LoVo (cell line): Measurements from ENCODE around the gene PRSS33.
A peak's percentile ranks its signal among the peaks of the same experiment; 100 is the strongest.

ENCODE experiments used
- DNase-seq: peaks from one replicate; pipeline ENCODE4 v3.0.0-alpha.2; 2016; ENCODE audit warnings: low spot score

Gene PRSS33, protein sequence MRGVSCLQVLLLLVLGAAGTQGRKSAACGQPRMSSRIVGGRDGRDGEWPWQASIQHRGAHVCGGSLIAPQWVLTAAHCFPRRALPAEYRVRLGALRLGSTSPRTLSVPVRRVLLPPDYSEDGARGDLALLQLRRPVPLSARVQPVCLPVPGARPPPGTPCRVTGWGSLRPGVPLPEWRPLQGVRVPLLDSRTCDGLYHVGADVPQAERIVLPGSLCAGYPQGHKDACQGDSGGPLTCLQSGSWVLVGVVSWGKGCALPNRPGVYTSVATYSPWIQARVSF

GRCh38 chr16:2787406-2787805 lies at the start of gene PRSS33:
PRSS33 (minus strand) TSS chr16:2787560; CDS start chr16:2786547, 1,013 bp downstream.
- DNase-seq, result no peak

GRCh38 chr16:2836646-2837508 lies 49.5 kb upstream of the PRSS33 start:
- DNase-seq, result no peak

GRCh38 chr16:2835638-2836493 lies 48.5 kb upstream of the PRSS33 start:
- DNase-seq, result peak; percentile 96

DNA sequence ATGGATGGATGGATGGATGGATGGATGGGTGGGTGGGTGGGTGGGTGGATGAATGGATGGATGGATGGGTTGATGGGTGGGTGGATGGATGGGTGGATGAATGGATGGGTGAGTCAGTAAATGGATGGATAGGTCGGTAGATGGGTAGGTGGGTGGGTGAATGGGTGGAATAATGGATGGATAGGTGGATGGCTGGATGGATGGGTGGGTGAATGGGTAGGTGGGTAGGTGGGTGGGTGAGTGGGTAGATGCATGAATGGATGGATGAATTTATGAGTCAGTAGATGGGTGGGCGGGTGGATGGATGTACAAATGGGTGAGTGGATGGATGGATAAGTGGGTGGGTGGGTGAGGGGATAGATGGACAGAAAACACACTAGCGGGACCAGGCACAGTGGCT lies 47.6 kb upstream of the PRSS33 start:
- no peak for DNase-seq

DNA sequence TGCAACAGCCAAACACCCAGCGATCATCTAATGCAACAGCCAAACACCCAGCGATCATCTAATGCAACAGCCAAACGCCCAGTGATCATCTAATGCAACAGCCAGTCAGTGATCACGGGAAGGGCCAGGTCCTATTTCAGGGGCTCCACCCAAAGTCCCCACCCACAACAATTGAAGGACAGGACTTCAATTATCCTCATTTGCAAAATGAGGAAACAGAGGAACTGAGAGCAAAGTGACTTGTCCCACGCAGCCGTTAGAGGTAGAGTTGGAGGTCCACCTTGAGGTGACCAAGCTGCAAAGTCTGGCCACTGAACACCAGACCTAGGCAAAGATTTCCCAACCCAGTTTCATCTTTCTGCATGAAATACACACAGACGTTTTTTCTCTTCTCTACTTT lies 46.4 kb upstream of the PRSS33 start:
- no peak for DNase-seq

DNA sequence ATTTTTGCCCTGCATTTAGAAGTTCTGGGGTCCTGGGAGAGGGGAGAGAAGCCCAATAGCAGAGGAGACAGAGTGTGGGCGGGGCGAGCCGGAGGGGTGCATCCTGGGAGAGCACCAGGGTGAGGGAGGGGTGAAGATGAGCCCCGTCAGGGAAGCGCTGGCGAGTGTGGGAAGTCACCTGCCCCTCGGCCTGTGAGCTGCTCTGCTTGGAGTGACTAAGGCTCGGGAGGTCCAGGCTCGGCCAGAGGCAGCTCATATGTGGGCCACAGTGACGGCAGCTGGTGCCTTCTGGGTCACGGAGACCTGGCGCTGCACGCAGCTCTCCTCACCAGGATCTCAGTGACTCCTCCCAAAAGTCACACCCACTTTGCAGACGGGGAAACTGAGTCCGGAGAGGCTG lies 43.8 kb upstream of the PRSS33 start:
- DNase-seq, result no peak

GRCh38 chr16:2830355-2830695 lies 43.0 kb upstream of the PRSS33 start:
- no peak for DNase-seq

DNA sequence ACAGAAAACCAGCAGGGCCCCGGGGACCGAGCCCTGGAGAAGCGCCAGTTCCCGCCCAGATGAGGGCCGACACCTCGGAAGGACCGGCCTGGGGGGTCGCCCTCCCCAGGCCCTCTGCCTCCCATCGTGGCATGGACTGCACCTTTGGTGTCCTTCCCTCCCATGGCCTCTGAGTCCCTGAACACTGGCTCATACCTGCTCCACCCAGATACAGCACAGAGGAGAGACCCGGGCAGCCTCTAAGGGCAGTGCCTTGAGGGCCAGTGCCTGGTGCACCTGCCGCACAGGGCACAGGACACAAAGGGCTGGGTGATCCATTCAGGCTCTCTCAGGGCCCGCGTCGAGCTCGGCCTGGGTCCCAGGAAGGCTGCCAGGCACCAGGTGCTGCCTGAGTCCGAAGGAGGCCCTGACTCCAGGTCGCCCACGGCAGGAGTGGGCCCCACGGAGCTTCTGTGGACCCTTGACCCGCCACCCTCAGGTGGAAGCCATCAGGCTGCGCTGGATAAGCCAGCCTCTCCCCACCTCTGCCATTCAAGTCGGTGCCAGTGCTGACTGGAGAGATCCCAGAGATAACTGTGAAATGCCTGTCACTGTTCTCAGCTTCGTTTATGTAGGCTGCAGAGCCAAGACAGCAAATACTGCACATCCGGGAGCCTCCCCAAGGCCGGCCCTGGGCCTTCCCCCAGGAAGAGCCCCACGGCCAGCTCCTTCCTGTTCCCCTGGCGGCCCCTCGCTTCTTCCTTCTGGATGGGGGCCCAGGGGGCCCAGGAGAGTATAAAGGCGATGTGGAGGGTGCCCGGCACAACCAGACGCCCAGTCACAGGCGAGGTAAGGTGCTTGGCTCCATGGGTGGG lies 42.4 kb upstream of the PRSS33 start, which contains the start of gene ZG16B:
ZG16B (plus strand) TSS at position 803 of the 854 bp plus-strand sequence. CDS start 139 bp downstream, outside the sequence.
- DNase-seq, result no peak

- no peak for DNase-seq
Observed at GRCh38 chr16:2828876-2829430, 41.6 kb upstream of the PRSS33 start.

DNA sequence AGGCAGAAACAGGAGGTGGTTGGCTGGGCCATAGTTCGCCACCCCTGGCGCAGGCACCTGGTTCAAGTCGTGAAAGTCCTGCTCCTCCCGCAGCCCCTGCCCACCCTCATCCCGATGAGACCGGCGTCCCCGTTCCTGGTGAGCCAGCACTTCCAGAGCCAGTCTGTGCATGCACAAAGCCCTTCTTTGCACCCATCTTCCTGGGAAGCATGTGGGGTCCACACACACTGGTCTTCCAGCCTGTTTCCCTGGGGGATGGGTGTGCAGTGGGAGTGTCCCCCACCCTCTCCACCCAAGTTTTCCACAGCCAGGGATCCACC lies 41.1 kb upstream of the PRSS33 start:
- no peak for DNase-seq

DNA sequence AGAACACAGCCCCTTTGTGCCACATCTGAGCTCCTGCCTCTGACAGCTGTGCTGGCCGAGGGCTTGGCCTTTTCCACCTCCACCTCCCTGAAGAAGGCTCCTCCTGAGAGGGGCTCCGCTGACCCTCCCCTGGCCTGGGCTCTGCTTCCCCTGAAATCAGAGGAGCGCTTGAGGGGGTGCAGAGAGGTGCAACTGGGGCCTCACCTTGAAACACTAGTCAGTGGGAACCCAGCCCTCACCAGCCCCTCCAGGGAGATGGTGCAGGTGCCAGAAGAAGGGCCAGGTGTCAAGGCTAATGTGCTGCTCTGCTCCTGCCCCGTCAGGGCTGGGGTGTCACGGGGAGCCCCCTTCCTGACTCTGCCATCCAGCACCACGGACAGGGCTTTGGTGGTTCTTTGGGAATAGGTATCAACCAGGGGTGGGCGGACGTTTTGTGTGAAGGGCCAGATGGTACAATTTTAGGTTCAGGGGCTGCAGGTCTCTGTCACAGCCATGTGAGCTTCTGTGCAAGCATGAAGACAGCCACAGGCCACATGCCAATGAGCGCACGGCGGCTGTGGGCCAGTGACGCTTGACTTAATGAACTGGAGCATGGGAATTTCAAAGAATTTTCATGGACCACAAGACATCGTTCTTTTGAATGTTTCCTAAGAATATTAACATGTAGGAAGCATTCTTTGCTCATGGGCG lies 40.6 kb upstream of the PRSS33 start:
- no peak for DNase-seq

GRCh38 chr16:2827374-2827791 lies 40.0 kb upstream of the PRSS33 start:
- DNase-seq, result no peak

DNA sequence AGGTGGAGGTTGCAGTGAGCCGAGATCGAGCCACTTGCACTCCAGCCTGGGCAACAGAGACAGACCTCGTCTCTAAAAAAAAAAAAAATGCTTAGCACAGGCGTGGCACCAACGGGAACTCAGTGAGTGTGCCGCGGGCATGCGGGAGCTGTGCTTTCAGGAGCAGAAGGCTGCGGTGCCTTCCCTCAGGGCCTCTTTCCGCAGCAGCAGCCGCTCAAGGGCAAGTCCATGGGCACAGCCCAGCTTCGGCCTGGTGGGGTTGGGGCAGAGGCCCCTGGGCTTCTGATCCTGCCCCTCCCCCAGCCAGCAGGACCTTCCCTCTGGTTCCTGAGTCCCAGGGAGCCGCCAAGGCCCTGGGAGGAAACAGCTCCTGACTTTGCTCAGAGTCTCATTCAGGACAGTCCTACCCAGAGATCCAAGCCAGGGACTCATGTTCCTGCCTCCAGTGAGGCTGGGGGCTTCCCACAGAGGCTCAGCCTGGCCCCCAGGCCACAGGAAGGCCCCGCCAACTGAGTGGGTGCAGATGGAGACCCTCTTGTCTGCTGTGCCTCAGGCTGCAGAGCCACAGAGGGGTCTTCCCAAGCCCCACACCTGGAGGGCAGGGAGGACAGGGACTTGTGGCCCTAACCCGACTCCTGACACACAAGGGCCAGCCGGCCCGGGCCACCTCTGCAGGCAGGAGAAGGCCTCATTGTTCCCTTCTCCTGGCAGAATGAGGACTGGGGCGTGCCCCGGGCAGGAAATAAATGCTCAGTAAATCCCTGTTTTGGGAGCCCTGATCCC lies 39.4 kb upstream of the PRSS33 start:
- DNase-seq, result no peak

- DNase-seq, result no peak
Observed at GRCh38 chr16:2825906-2826305, 38.5 kb upstream of the PRSS33 start.

- no peak for DNase-seq
Observed at GRCh38 chr16:2825049-2825742, 37.8 kb upstream of the PRSS33 start.

DNA sequence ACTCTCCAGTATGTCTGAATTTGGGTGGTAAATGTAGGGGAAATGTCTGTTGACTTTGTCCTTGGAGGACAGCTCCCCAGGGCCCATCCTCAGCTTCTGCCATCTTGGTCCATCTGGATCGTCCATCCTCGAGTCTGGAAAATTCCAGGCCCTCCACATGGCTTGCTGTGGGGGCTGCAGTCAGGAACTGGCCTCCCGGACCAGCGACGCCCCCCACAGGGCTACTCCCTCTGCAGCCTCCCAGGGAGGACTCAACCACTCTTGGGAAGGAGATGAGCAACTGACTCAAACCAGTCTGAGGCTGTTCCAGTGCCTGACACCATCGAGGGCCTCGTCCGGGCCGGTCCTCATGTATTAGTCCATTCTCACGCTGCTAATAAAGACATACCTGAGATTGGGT lies 37.3 kb upstream of the PRSS33 start:
- DNase-seq, result no peak

GRCh38 chr16:2822496-2822895 lies 35.1 kb upstream of the PRSS33 start:
- DNase-seq, result no peak

DNA sequence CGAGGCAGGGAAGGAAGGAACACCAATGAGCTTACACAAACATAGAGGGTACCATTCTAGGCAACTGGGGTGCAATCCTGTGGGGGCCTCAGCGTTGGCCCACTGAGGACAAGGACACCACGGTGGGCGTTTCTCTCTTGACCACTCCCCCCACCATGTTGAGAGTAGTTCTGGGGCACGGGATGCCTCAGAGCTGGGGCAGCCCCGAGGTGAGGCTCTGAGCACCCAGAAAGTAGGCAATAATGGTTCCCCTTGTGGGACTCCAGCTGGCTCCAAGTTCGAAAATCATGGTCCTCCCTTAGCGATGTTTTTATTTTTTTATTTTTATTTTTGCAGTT lies 34.8 kb upstream of the PRSS33 start:
- no peak for DNase-seq

DNA sequence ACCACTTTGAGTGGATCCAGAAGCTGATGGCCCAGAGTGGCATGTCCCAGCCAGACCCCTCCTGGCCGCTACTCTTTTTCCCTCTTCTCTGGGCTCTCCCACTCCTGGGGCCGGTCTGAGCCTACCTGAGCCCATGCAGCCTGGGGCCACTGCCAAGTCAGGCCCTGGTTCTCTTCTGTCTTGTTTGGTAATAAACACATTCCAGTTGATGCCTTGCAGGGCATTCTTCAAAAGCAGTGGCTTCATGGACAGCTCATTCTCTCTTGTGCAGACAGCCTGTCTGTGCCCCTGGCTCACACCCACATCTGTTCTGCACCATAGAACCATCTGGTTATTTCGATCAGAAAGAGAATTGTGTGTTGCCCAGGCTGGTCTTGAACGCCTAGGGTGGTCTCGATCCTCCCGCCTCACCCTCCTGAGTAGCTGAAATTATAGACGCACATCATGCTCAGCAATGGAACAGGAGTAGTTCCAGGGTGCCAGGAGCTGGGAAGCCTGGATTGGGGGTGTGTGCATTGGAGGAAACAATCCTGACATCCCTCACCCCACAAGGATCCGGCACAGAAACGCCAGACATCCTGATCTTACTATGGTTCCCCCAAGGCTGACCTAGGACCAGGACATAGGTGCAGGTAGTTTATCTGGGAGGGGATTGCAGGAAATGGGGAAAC lies 34.3 kb upstream of the PRSS33 start:
- DNase-seq, result no peak
